Right atrium auricular region (tissue), 2 donors: Measurements from ENCODE around the gene RAB44. TPM values are rescaled to one million over a fixed set of nuclear protein-coding genes. Genes with fewer than 3 reads are reported as not detected.

Source experiments
- DNase-seq: peaks from one replicate; pipeline ENCODE4 v3.0.0-alpha.2; 2019; ENCODE audit warnings: low spot score
- H3K27ac ChIP-seq, 2 donors: fragments of 200-600 bp; sonication (generic); 1 replicate in 1 of 2; 2 replicates in 1 of 2; pipeline ENCODE4 v1.5.1; 2016 to 2019
- H3K27me3 ChIP-seq, 2 donors: fragments of 200-600 bp; sonication (generic); one replicate each; pipeline versions ENCODE4 v1.5.1 to v1.6.0; 2017 to 2019
- H3K36me3 ChIP-seq: fragments of 200-600 bp; sonication (generic); one replicate; pipeline ENCODE4 v1.5.1; 2016
- H3K4me1 ChIP-seq, 2 donors: fragments of 200-600 bp; sonication (generic); one replicate each; pipeline versions ENCODE4 v1.5.1 to v1.6.0; 2017 to 2019
- H3K4me3 ChIP-seq, 2 donors: fragments of 200-600 bp; sonication (generic); 1 replicate in 1 of 2; 2 replicates in 1 of 2; pipeline ENCODE4 v1.5.1; 2017 to 2019; ENCODE audit warnings: mild to moderate bottlenecking in 1 of 2, moderate library complexity in 1 of 2
- H3K9me3 ChIP-seq, 2 donors: fragments of 200-600 bp; sonication (generic); one replicate each; pipeline ENCODE4 v1.5.1; 2019
- total RNA-seq, 2 donors: library from RNA; depleted of rRNA; stranded (reverse); fragments of >200 nt; gene quantifications; one replicate each; pipeline ENCODE4 v1.1.0, GENCODE V29; 2016
- TF ChIP-seq, protein P1 (sequence below), 2 donors: fragments of 200-600 bp; sonication (generic); IDR thresholded peaks; one replicate each; pipeline ENCODE4 v1.5.1; 2019; ENCODE audit warnings: antibody characterized with exemption in 2 of 2

RAB44 gene
- total RNA-seq, 2 donors from 2014 or later: 0.12 TPM; not detected in 1

DNA sequence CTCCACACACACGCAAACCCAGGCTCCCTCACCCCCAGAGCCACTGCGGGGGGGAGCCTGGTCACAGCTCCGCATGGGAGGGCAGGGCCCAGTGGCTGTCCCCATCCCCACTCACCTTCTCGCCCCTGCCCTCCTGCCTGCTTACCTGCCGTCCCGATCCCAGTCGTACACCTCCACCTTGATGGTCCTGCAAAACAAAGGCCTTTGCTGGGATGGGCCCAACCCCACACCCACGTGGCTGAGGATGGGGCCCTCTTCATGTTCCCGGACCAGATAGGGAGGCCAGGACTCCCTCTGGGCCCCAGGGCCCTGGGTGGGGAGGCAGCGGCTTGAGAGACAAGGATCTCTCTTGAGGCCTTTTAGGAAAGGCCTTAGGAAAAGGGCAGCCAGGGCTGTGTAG, 67.6 kb downstream of the RAB44 start:
- Histone ChIP-seq H3K9me3 (no peaks in the 10 kb centered on the region), H3K4me3 (no peak overlapping the region), H3K27me3 (no peaks in the 10 kb centered on the region), H3K27ac (no peak overlapping the region), H3K4me1 (peaks cover 0 to 42% of the 10 kb centered on the region in 2 donors), H3K36me3 (no peaks in the 10 kb centered on the region)
- TF ChIP-seq, protein P1, sequence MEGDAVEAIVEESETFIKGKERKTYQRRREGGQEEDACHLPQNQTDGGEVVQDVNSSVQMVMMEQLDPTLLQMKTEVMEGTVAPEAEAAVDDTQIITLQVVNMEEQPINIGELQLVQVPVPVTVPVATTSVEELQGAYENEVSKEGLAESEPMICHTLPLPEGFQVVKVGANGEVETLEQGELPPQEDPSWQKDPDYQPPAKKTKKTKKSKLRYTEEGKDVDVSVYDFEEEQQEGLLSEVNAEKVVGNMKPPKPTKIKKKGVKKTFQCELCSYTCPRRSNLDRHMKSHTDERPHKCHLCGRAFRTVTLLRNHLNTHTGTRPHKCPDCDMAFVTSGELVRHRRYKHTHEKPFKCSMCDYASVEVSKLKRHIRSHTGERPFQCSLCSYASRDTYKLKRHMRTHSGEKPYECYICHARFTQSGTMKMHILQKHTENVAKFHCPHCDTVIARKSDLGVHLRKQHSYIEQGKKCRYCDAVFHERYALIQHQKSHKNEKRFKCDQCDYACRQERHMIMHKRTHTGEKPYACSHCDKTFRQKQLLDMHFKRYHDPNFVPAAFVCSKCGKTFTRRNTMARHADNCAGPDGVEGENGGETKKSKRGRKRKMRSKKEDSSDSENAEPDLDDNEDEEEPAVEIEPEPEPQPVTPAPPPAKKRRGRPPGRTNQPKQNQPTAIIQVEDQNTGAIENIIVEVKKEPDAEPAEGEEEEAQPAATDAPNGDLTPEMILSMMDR (IDR thresholded peaks at IDR 0.05): no peak
- DNase-seq: no peak

DNA sequence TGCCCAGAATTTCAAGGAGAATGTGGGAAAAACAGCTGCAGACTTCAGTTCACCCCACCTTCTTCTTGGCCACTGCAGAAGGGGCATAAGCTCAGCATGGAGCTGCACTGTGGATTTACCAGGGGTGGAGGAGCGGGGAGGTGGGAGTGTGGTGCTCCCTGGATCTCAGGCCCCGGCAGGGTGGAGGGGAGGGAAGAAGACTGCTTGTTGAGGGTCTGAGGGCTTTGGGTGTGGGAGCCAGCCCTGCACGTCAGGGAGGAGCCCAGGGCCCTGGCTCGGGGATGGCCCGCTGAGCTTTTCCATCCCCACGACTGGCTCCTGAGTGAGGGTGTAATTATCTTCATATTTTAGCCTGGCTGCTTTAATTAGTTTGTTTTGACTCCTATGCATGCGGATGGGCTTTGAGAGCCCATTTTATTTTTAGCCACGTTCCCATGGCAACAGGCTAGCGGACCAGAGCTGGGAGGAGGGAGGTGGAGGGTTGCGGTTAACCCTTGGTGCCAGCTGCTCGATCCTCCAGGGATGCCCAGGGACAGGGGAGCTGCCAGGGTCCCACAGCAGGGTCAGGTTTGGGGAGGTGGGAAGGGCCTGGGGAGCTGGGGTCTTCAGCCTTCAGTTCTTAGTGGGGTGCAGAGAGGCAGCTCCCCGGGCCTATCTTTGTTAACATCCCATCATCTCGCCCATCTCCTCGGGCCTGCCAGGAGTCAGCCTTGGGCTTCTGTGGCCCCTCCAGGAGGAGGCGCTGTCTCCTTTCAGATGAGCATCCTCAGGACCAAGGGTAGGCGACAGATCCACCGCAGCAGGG, 68.2 kb downstream of the RAB44 start:
- TF ChIP-seq, protein P1 (IDR thresholded peaks at IDR 0.05): peak; percentile 66 to 87
- H3K4me3 ChIP-seq: no peak overlapping the region
- peaks cover 0 to 46% of the 10 kb centered on the region in 2 donors for H3K4me1 ChIP-seq
- H3K27me3 ChIP-seq: no peaks in the 10 kb centered on the region
- DNase-seq: peak; percentile 79
- no peaks in the 10 kb centered on the region for H3K36me3 ChIP-seq
- H3K27ac ChIP-seq: no peak overlapping the region
- no peaks in the 10 kb centered on the region for H3K9me3 ChIP-seq

DNA sequence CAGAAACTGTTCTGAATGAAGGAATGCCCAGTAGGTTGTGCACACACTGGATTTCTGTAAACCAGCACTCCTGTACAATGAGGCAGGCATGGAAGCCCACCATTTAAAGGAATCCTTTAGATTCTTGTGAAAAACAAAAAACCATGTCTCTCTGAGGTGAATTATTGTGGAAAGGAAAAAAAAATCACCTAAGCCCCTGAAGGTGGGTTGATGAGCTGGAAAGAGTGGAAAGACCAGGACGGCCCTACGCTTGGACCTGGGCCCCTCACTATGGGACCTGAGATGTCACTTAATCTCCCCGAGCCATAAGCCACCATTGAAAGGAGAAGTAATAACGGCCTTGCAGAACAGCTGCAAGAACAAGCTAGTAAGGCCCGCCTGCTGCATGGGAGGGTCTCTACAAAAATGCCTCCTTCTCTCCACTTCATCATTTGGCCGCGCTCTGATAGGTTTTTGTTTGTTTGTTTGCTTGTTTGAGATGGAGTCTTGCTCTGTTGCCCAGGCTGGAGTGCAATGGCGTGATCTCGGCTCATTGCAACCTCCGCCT, 68.8 kb downstream of the RAB44 start:
- Histone ChIP-seq H3K9me3 (no peaks in the 10 kb centered on the region), H3K27me3 (no peaks in the 10 kb centered on the region), H3K4me1 (peaks cover 0 to 53% of the 10 kb centered on the region in 2 donors), H3K27ac (no peak overlapping the region), H3K36me3 (no peaks in the 10 kb centered on the region), H3K4me3 (no peak overlapping the region)
- no peak for DNase-seq
- TF ChIP-seq, protein P1 (IDR thresholded peaks at IDR 0.05): peak in 1 of 2 donors; percentile 8

DNA sequence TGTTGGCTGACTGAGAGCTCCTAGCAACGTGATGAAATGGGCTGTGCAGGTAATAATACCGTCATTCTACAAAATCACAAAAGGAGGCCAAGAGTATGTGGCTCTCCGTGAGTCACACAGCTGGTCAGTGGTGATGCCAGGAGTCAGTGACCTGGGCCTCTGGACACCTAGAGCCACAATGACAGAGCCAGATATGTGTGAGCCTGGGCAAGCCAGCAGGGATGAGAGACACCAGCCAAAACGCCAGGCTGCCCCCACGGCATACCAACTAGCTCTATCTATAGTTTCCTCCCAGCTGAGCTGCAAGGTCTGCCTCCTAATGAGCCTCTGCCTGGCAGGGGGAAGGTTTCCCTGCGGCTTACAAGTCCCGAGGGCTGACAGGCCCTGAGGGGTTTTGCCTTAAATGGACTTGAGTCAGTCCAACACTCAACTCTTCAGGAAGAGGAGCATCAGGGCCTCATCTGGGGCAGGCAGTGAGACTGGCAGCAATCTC, 71.6 kb downstream of the RAB44 start:
- Histone ChIP-seq H3K4me1 (peaks cover 0 to 66% of the 10 kb centered on the region in 2 donors), H3K36me3 (peaks cover 11% of the 10 kb centered on the region), H3K4me3 (no peak overlapping the region), H3K27me3 (no peaks in the 10 kb centered on the region), H3K27ac (peak overlapping the region; percentile 78 to 88), H3K9me3 (no peaks in the 10 kb centered on the region)
- DNase-seq: no peak
- TF ChIP-seq, protein P1 (IDR thresholded peaks at IDR 0.05): no peak

DNA sequence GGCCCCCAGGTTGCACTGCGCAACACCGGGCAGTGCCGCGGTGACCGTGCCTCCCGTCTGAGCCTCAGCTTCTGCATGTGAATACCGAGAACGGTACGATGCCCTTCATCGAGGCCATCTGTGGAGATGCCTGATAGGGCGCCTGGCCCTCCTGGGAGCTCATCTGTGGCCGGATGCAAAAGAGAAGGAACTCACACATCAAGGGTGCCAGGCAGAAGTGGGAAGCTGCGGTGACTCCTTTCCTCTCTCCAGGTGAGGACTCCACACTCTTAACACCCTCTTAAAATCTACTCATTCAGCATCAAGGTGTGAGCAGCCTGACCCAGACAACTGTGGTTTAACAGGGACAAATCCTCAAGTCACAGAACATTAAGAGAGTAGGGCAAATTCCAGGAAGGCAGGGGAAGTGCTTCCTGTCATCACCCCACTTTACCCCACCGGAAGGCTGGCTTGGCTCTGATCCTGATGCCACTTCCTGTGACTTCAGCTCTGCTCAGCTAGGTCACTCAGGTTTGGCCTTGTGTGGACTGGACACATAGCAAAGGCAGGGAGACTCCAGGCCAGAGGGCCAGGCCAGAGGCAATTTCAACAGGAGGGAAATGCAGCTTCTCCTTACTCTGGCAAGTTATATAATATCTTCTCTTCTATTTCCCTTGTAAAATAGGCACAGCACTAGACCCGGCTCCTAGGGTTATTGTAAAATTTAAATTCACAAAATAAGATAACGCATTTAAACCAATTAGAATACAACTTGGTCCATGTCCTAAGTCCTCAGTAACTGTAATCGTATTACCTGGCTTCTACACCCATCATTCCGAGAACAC, 72.3 kb downstream of the RAB44 start:
- DNase-seq: no peak
- H3K4me3 ChIP-seq: no peak overlapping the region
- H3K27me3 ChIP-seq: no peaks in the 10 kb centered on the region
- peaks cover 11% of the 10 kb centered on the region for H3K36me3 ChIP-seq
- peaks cover 0 to 66% of the 10 kb centered on the region in 2 donors for H3K4me1 ChIP-seq
- H3K9me3 ChIP-seq: no peaks in the 10 kb centered on the region
- TF ChIP-seq, protein P1 (IDR thresholded peaks at IDR 0.05): no peak
- peak overlapping the region; percentile 78 to 88 for H3K27ac ChIP-seq
